Nephron progenitor cell (in vitro differentiated cells): ENCODE data around the gene MEAK7.

Source experiments
- DNase-seq: peaks from one replicate; pipeline ENCODE4 v3.0.0; 2021
- H3K27ac Mint-ChIP-seq: 2 replicates; pipeline ENCODE4 v1.8.0; 2021; ENCODE audit warnings: mild to moderate bottlenecking, moderate library complexity, mixed read lengths
- H3K27me3 Mint-ChIP-seq: 2 replicates; pipeline ENCODE4 v1.8.0; 2021; ENCODE audit warnings: mild to moderate bottlenecking, low read depth, mixed read lengths; ENCODE audit not compliant: poor library complexity
- H3K36me3 Mint-ChIP-seq: 2 replicates; pipeline ENCODE4 v1.8.0; 2021; ENCODE audit warnings: low read depth, mixed read lengths
- H3K4me1 Mint-ChIP-seq: 2 replicates; pipeline ENCODE4 v1.8.0; 2021; ENCODE audit warnings: mixed read lengths
- H3K4me3 Mint-ChIP-seq: 2 replicates; pipeline ENCODE4 v1.8.0; 2021; ENCODE audit warnings: mild to moderate bottlenecking, moderate library complexity, mixed read lengths
- H3K9me3 Mint-ChIP-seq: 2 replicates; pipeline ENCODE4 v1.8.0; 2021; ENCODE audit warnings: mild to moderate bottlenecking, moderate library complexity, mixed read lengths
- CTCF ChIP-seq: fragments of 200-600 bp; sonication (generic); IDR thresholded peaks from 2 replicates; pipeline ENCODE4 v1.5.0; 2021; ENCODE audit warnings: antibody characterized with exemption

Gene MEAK7

GRCh38 chr16:84504420-84505248 lies at the start of gene MEAK7:
MEAK7 (minus strand) TSS chr16:84504659; CDS start chr16:84498086, 6,573 bp downstream.
- no peaks in the 10 kb centered on the region for H3K9me3 Mint-ChIP-seq
- peak; percentile 99 for DNase-seq
- peaks cover 7% of the 10 kb centered on the region for H3K36me3 Mint-ChIP-seq
- H3K4me3 Mint-ChIP-seq, result peak within 1 kb of the TSS; percentile 85
- TF ChIP-seq CTCF, result no peak
- H3K27me3 Mint-ChIP-seq, result peaks cover 6% of the 10 kb centered on the region
- peaks cover 73% of the 10 kb centered on the region for H3K4me1 Mint-ChIP-seq
- peak within 1 kb of the TSS; percentile 36 for H3K27ac Mint-ChIP-seq

GRCh38 chr16:84553873-84554399 lies 49.5 kb upstream of the MEAK7 start:
- H3K27ac Mint-ChIP-seq, result no peak overlapping the region
- DNase-seq, result no peak
- H3K4me3 Mint-ChIP-seq, result no peak overlapping the region
- no peaks in the 10 kb centered on the region for H3K9me3 Mint-ChIP-seq
- no peak for TF ChIP-seq CTCF
- H3K27me3 Mint-ChIP-seq, result peaks cover 24% of the 10 kb centered on the region
- H3K36me3 Mint-ChIP-seq, result no peaks in the 10 kb centered on the region
- H3K4me1 Mint-ChIP-seq, result peaks cover 55% of the 10 kb centered on the region

- no peak for DNase-seq
- Mint-ChIP-seq H3K4me1 (peaks cover 64% of the 10 kb centered on the region), H3K27ac (peak overlapping the region; percentile 32), H3K9me3 (no peaks in the 10 kb centered on the region), H3K27me3 (peaks cover 23% of the 10 kb centered on the region), H3K36me3 (no peaks in the 10 kb centered on the region), H3K4me3 (no peak overlapping the region)
- TF ChIP-seq CTCF, result no peak
These were observed 47.7 kb upstream of the MEAK7 start for GRCh38 chr16:84552135-84552534.

GRCh38 chr16:84550096-84550495 lies 45.6 kb upstream of the MEAK7 start:
- Mint-ChIP-seq H3K4me1 (peaks cover 72% of the 10 kb centered on the region), H3K36me3 (no peaks in the 10 kb centered on the region), H3K27ac (peak overlapping the region; percentile 33), H3K4me3 (peak overlapping the region; percentile 63), H3K27me3 (peaks cover 23% of the 10 kb centered on the region), H3K9me3 (no peaks in the 10 kb centered on the region)
- no peak for DNase-seq
- no peak for TF ChIP-seq CTCF

GRCh38 chr16:84548971-84549844 lies 44.7 kb upstream of the MEAK7 start:
- Mint-ChIP-seq H3K27ac (peak overlapping the region; percentile 28), H3K9me3 (no peaks in the 10 kb centered on the region), H3K36me3 (no peaks in the 10 kb centered on the region), H3K4me3 (peak overlapping the region; percentile 42), H3K27me3 (peaks cover 20% of the 10 kb centered on the region), H3K4me1 (peaks cover 72% of the 10 kb centered on the region)
- TF ChIP-seq CTCF, result no peak
- no peak for DNase-seq
